Dermis blood vessel endothelial cell (primary cell): Measurements from ENCODE around the gene RDH11. TPM values are rescaled to one million over a fixed set of nuclear protein-coding genes. Genes with fewer than 3 reads are reported as not detected.
A peak's percentile ranks its signal among the peaks of the same experiment; 100 is the strongest.
"Not testable (repeated sequence)": the region's sequence is repeated elsewhere in the genome, so short reads cannot be mapped to it uniquely, and the experiment has no call there.

Source experiments
- DNase-seq: peaks from one replicate; pipeline ENCODE4 v3.0.0; 2010
- total RNA-seq: library from RNA; depleted of rRNA; stranded (reverse); fragments of >200 nt; gene quantifications from 2 replicates; pipeline ENCODE4 v1.2.3, GENCODE V29; 2014

RDH11 gene
- total RNA-seq, 1 donor from 2014 or later = 91.9 TPM

- no peak for DNase-seq
These were observed 8.4 kb upstream of the RDH11 start for GRCh38 chr14:67703997-67704396.

DNA sequence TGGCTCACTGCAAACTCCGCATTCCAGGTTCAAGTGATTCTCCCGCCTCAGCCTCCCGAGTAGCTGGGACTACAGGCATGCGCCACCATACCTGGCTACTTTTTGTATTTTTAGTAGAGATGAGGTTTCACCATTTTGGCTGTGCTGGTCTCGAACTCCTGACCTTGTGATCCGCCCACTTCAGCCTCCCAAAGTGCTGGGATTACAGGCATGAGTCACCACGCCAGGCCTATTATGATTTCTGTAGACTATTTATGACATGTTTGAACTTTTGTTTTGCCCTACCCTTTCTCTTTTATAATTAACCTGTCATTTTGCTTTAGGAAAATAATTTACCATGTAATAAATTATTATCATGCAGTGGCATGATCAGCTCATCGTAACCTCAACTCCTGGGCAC lies 5.9 kb upstream of the RDH11 start, which contains the start of gene RDH12:
Gene RDH12, plus strand, starts transcription at position 395 of the 400 bp plus-strand sequence. CDS start 20,757 bp downstream, outside the sequence.
- not testable (repeated sequence) for DNase-seq

DNA sequence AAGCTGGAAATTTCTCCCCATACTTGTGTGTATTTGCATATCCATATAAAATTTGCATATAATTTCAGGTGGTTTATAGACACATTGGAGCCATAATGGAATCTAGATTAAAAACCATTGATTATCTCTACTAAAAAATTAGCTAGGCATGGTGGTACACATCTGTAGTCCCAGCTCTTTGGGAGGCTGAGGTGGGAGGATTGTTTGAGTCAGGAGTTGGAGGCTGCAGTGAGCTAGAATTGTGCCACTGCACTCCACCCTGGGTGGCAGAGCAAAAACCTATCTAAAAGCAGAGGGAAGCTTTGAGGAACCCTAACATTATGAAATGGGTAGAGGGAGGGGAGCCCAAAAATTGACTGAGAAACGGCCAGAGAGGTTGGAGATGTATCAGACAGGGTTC lies 2.6 kb upstream of the RDH11 start:
- no peak for DNase-seq

GRCh38 chr14:67697006-67697405 lies 1.4 kb upstream of the RDH11 start:
- no peak for DNase-seq

DNA sequence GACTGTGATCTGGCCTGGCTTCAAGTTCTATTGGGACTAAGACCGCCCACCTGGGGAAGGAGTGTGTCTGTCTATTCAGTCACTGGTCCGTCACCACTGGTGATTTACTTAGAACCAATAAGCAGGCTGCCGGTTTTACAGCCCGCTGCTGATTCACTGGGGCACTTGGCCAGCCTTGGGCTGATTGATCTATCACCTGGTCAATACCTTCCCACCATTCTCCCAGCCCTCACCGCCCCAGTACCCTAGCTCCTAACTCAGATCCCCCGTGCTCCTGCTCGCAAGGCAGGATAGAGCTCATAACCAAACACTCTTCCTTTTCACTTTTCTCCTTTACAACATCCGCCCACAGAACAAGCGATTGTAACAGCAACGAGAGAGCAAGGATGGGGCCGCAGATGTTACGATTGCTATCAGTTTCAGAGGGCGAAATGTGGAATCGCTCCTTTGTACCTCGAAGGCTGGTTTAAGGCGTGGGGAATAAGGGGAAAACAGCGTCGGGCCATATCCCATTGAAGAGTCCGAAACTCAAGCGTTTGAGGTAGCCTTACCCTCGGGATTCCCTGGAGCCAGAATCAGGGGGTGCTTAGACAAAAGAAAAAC lies 672 bp downstream of the RDH11 start:
- DNase-seq = peak; percentile 95

DNA sequence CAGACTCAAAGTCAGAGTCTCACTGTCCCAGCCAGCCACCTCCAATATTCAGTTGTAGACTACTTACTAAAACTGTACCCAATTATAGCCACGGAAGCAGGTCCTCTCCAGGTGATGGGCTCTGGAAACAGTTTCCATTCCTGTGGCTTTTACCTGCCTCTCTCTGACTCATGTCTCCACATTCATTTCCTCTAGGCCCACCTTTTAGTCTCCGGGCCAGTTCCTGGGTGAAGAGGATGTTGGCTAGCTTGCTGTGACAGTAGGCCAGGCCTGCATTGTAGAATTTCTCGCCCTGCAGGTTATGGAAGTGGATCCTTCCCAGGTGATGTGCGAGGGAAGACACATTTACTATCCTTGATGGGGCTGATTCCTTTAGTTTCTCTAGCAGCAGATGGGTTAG lies 5.6 kb downstream of the RDH11 start:
- no peak for DNase-seq

GRCh38 chr14:67683842-67684241 lies 11.7 kb downstream of the RDH11 start:
- no peak for DNase-seq

- DNase-seq = no peak
These were observed 14.6 kb downstream of the RDH11 start for GRCh38 chr14:67680941-67681340.

- peak; percentile 81 for DNase-seq
These were observed 15.4 kb downstream of the RDH11 start for GRCh38 chr14:67680121-67680602.

DNA sequence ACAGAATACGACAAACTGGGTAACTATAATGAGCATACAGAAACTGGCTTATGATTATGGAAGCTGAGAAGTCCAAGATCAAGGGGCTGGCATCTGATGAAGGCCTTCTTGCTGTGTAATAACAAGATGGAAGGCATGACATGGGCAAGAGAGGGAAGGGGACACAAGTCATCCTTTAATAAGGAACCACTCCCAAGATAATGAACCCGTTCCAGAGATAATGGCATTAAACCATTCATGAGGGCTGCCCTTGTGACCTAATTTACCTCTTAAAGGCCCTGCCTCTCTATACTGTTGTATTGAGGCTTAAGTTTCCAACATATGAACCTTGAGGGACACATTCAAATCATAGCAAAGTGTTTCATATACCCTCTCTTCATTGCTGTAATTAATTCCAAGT lies 16.6 kb downstream of the RDH11 start:
- no peak for DNase-seq

DNA sequence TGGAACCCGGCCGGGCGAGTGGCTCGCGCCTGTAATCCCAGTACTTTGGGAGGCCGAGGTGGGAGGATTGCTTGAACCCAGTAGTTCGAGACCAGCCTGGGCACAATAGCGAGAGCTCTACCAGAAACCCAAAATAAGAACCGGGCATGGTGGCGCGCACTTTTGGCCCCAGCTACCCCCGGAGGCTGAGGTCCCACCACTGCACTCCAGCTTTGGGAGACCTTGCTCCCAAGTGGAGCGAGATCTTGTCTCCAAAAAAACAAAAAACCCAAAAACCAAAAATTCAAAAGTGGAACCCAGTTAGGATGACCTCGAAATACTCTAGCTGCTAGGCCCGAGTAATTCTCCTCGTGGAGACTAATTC lies 20.4 kb downstream of the RDH11 start:
- DNase-seq = no peak

DNA sequence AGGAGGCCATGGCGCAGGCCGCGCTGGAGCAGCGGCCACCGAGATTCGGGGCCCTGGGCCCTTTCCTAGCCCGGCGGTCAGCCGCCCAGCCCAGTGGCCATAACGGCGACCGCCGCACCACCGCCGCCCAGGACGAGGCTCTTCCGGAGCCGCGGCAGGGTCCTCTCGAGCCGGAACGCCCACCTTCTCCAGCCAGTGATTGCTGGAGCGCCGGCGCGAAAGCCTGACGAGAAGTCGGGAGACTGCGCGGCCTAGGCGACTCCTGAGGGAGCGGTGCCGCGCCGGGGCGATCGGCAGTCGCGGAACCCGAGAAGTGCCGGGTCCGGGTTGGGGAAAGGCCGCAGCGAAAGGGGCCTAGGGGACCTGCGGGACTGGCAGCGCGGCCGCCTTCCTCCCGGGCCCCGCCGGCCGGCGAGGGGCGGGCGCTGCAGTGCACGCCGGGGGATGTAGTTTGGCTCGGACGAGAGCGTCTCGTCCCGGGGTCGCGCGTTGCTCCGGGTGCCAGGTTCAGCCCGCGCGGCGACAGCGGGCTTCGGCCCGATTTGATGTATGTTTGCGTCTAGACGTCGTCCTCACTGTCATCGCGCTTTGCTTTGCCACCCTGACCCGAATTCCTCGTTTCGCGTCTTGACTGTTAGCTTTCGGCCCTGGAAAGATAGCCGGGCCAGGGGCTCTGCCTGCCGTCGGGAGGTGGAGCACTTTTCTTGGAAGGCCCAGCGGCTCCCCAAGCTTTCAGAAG lies 20.9 kb downstream of the RDH11 start, which contains the start of gene VTI1B:
Gene VTI1B, minus strand, starts transcription at position 153 of the 739 bp plus-strand sequence. Its CDS starts 143 bp downstream, at position 10.
- peak; percentile 86 for DNase-seq

GRCh38 chr14:67674139-67674479 lies 21.5 kb downstream of the RDH11 start:
- peak; percentile 74 for DNase-seq

GRCh38 chr14:67673451-67673850 lies 22.1 kb downstream of the RDH11 start:
- DNase-seq = no peak

- no peak for DNase-seq
These were observed 27.0 kb downstream of the RDH11 start for GRCh38 chr14:67668559-67668958.

DNA sequence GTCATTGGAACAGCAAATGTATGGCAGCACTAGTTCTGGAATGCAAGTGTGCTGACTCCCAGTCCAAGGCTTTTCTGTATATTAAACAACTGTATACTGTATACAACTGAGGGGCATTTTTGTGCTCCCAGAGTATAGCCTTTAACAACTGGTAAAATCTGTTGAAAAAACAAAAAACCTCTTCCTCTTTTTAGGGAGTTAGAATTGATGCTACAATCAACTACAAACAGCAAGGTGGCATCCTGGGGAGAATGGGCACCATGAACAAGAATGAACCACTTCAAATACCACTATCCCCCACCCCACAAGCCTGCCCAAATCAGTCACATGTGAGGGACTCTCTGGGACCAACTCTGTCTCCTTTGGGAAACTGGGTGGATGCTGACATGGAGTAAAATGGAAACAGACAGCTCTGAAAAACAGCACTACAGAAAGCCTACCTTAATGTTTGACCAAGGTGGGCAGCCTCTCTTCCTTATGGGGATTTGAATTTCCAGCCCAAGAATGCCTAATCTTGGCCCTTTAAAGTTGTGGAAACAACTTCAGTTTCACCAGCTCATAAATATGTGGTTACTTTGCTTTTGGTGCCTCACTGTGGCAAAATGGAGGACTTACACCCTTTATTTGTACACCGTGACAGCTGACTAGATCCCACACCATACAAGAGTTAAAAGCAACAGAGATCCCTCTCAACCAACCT lies 28.7 kb downstream of the RDH11 start:
- DNase-seq = peak; percentile 85

GRCh38 chr14:67665868-67666267 lies 29.7 kb downstream of the RDH11 start:
- DNase-seq = no peak

- DNase-seq = no peak
These were observed 31.9 kb downstream of the RDH11 start for GRCh38 chr14:67663633-67664032.

- no peak for DNase-seq
These were observed 41.8 kb downstream of the RDH11 start for GRCh38 chr14:67653651-67654280.

- DNase-seq = no peak
These were observed 43.4 kb downstream of the RDH11 start for GRCh38 chr14:67652189-67652588.

DNA sequence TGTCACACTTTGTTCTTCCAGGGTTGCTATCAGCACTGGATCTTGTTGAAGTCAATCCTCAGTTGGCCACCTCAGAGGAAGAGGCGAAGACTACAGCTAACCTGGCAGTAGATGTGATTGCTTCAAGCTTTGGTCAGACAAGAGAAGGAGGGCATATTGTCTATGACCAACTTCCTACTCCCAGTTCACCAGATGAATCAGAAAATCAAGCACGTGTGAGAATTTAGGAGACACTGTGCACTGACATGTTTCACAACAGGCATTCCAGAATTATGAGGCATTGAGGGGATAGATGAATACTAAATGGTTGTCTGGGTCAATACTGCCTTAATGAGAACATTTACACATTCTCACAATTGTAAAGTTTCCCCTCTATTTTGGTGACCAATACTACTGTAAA lies 44.9 kb downstream of the RDH11 start:
- DNase-seq = no peak

DNA sequence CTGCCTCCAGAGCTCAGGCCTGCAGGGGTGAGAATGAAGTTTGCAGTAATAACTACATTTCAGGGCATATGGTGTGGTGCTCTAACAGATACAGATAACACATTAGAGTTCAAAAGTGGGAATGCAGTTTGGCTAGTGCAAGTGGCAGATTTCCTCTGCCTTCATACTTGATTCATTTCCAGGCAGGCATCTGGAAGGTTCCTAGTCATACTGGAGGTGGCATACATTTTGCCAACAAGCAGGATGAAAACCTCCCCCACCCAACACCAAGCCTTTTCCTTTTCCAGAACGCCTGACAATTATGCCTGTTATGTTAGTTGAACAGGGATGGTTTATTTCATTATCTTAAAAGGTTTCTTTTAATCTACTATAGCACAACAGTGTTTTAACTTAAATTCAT lies 45.4 kb downstream of the RDH11 start:
- no peak for DNase-seq

GRCh38 chr14:67646131-67646530 lies 49.4 kb downstream of the RDH11 start:
- no peak for DNase-seq
